Measurements from ENCODE around the gene USP12.

GRCh38 chr13:27203854-27204253 lies 32.2 kb upstream of the USP12 start:
- TF ChIP-seq POLR2AphosphoS5 (IDR thresholded peaks at IDR 0.05; ENCODE audit: low read depth, low read length) (no peak), POLR2A (IDR thresholded peaks at IDR 0.05; ENCODE audit: low read depth, low read length) (no peak)
